H1 (cell line): ENCODE data around the gene RELB. TPM values are rescaled to one million over a fixed set of nuclear protein-coding genes. Genes with fewer than 3 reads are reported as not detected.
A peak's percentile ranks its signal among the peaks of the same experiment; 100 is the strongest.

ENCODE experiments used
- CTCF ChIA-PET: fragments of 300-600 bp; sonication (Branson Sonifier 250); formaldehyde crosslinking; loops from one replicate; lab custom pipeline; 2021; ENCODE audit not compliant: partially characterized antibody; lab: Charles Lee
- POLR2A ChIA-PET: fragments of 300-600 bp; sonication (Branson Sonifier 250); formaldehyde crosslinking; loops from one replicate; lab custom pipeline; 2021; ENCODE audit warnings: inconsistent platforms; ENCODE audit not compliant: partially characterized antibody; lab: Charles Lee
- DNase-seq, 2 experiments: peaks; one replicate each; pipeline versions ENCODE4 v3.0.0 to v3.0.0-alpha.2; 2010 to 2022; ENCODE audit warnings: low spot score in 2 of 2, low read depth in 1 of 2, mixed read lengths in 1 of 2
- FAIRE-seq: peaks from 2 replicates; lab custom pipeline; 2011; peaks lifted over from hg19 to GRCh38; lab: Jason Lieb, UNC
- H2AFZ ChIP-seq: 2 replicates; pipeline ENCODE4 v1.8.1; 2012; ENCODE audit warnings: low read length, inconsistent platforms
- H2AK5ac ChIP-seq: 2 replicates; pipeline ENCODE4 v1.6.1; 2013; ENCODE audit warnings: low read depth, low read length
- H2BK120ac ChIP-seq: replicated peaks from 2 replicates; pipeline ENCODE3; 2013; ENCODE audit warnings: low read depth, low read length, inconsistent platforms
- H2BK12ac ChIP-seq: 2 replicates; pipeline ENCODE4 v1.6.1; 2013; ENCODE audit warnings: low read depth, low read length
- H2BK15ac ChIP-seq: 2 replicates; pipeline ENCODE4 v1.6.1; 2013; ENCODE audit warnings: low read length
- H2BK20ac ChIP-seq: 2 replicates; pipeline ENCODE4 v1.6.1; 2013; ENCODE audit warnings: low read length
- H2BK5ac ChIP-seq: 2 replicates; pipeline ENCODE4 v1.6.1; 2013; ENCODE audit warnings: low read depth, low read length
- H3K14ac ChIP-seq: 2 replicates; pipeline ENCODE4 v1.6.1; 2013; ENCODE audit warnings: inconsistent platforms; ENCODE audit not compliant: insufficient read length
- H3K18ac ChIP-seq: 2 replicates; pipeline ENCODE4 v1.6.1; 2013; ENCODE audit warnings: low read length; ENCODE audit errors: extremely low read depth
- H3K23ac ChIP-seq: 2 replicates; pipeline ENCODE4 v1.6.1; 2013; ENCODE audit warnings: inconsistent platforms; ENCODE audit not compliant: insufficient read length
- H3K23me2 ChIP-seq: 2 replicates; pipeline ENCODE4 v1.6.1; 2013; ENCODE audit warnings: low read depth, low read length
- H3K27ac ChIP-seq: 2 replicates; pipeline ENCODE4 v1.6.1; 2011; ENCODE audit warnings: low read depth, low read length, inconsistent platforms
- H3K27me3 ChIP-seq, 4 experiments: replicated peaks in 1 of 4; 1 replicate in 1 of 4; 2 replicates in 3 of 4; pipeline versions ENCODE4 v1.6.1 to v1.8.1; 2011 to 2013; ENCODE audit warnings: low read length in 3 of 4, mild to moderate bottlenecking in 3 of 4, inconsistent platforms in 2 of 4, mixed read lengths in 2 of 4, moderate library complexity in 1 of 4; ENCODE audit not compliant: control insufficient read depth in 3 of 4, insufficient read depth in 3 of 4; ENCODE audit errors: extremely low read depth in 1 of 4
- H3K36me3 ChIP-seq, 4 experiments: 2 replicates each; pipeline versions ENCODE4 v1.6.1 to v1.8.1; 2011 to 2013; ENCODE audit warnings: mild to moderate bottlenecking in 4 of 4, low read length in 3 of 4, moderate library complexity in 2 of 4, control low read depth in 1 of 4, inconsistent platforms in 1 of 4; ENCODE audit not compliant: insufficient read depth in 4 of 4, control insufficient read depth in 2 of 4
- H3K4ac ChIP-seq: replicated peaks from 2 replicates; pipeline ENCODE3; 2013; ENCODE audit warnings: low read length, low read depth, mixed read lengths, inconsistent platforms; ENCODE audit not compliant: insufficient read length
- H3K4me1 ChIP-seq, 4 experiments: replicated peaks in 1 of 4; 1 replicate in 1 of 4; 2 replicates in 3 of 4; pipeline versions ENCODE4 v1.6.1 to v1.8.1; 2011 to 2013; ENCODE audit warnings: low read length in 3 of 4, inconsistent platforms in 2 of 4, mixed read lengths in 1 of 4; ENCODE audit not compliant: insufficient read depth in 4 of 4, control insufficient read depth in 3 of 4
- H3K4me2 ChIP-seq, 2 experiments: 2 replicates each; pipeline versions ENCODE4 v1.6.1 to v1.8.1; 2011 to 2013; ENCODE audit warnings: low read depth in 2 of 2, low read length in 2 of 2, control low read depth in 1 of 2, inconsistent platforms in 1 of 2, mild to moderate bottlenecking in 1 of 2; ENCODE audit not compliant: insufficient read depth in 1 of 2
- H3K4me3 ChIP-seq, 4 experiments: fragments of 200-600, 300-600 bp in 1 of 4; sonication (generic), shearing (Covaris generic), sonication (Bioruptor Twin) in 1 of 4; 2 replicates each; pipeline versions ENCODE4 v1.5.1 to v1.8.1; 2011 to 2016; ENCODE audit warnings: low read length in 4 of 4, low read depth in 3 of 4, control low read depth in 2 of 4, inconsistent platforms in 2 of 4, mild to moderate bottlenecking in 2 of 4, mixed read lengths in 1 of 4, moderate library complexity in 1 of 4; ENCODE audit not compliant: insufficient read depth in 2 of 4; ENCODE audit errors: extremely low read depth in 1 of 4
- H3K56ac ChIP-seq: replicated peaks from 2 replicates; pipeline ENCODE3; 2013; ENCODE audit warnings: low read depth, mild to moderate bottlenecking, mixed read lengths, low read length, inconsistent platforms; ENCODE audit not compliant: insufficient read length
- H3K79me1 ChIP-seq: 2 replicates; pipeline ENCODE4 v1.6.1; 2013; ENCODE audit warnings: low read depth, low read length, control low read depth
- H3K79me2 ChIP-seq, 2 experiments: 2 replicates each; pipeline versions ENCODE4 v1.6.1 to v1.8.1; 2012 to 2013; ENCODE audit warnings: low read length in 2 of 2, mild to moderate bottlenecking in 2 of 2, inconsistent platforms in 1 of 2; ENCODE audit not compliant: insufficient read depth in 2 of 2, control insufficient read depth in 1 of 2
- H3K9ac ChIP-seq, 4 experiments: replicated peaks in 1 of 4; 1 replicate in 1 of 4; 2 replicates in 3 of 4; pipeline versions ENCODE4 v1.6.1 to v1.8.1; 2011 to 2013; ENCODE audit warnings: low read depth in 3 of 4, low read length in 3 of 4, control low read depth in 2 of 4, mild to moderate bottlenecking in 2 of 4, moderate library complexity in 2 of 4, inconsistent platforms in 1 of 4; ENCODE audit errors: extremely low read depth in 1 of 4
- H3K9me3 ChIP-seq, 2 experiments: 2 replicates each; pipeline versions ENCODE4 v1.6.1 to v1.8.1; 2012 to 2013; ENCODE audit warnings: mild to moderate bottlenecking in 2 of 2, moderate library complexity in 2 of 2, control low read depth in 1 of 2, inconsistent platforms in 1 of 2, low read depth in 1 of 2, low read length in 1 of 2, mixed read lengths in 1 of 2; ENCODE audit not compliant: insufficient read depth in 2 of 2
- H4K20me1 ChIP-seq, 2 experiments: replicated peaks in 1 of 2; 2 replicates each; pipeline versions ENCODE3 to v1.8.1; 2011 to 2013; ENCODE audit warnings: inconsistent platforms in 2 of 2, low read length in 2 of 2, mild to moderate bottlenecking in 1 of 2; ENCODE audit not compliant: insufficient read depth in 2 of 2, control insufficient read depth in 1 of 2
- H4K5ac ChIP-seq: 2 replicates; pipeline ENCODE4 v1.6.1; 2013; ENCODE audit warnings: low read length, low read depth, mixed read lengths, inconsistent platforms; ENCODE audit not compliant: insufficient read length
- H4K8ac ChIP-seq: 2 replicates; pipeline ENCODE4 v1.8.0; 2013; ENCODE audit warnings: mild to moderate bottlenecking, moderate library complexity, low read length, inconsistent platforms; ENCODE audit not compliant: insufficient read depth; ENCODE audit errors: extremely low read depth
- H4K91ac ChIP-seq: replicated peaks from 2 replicates; pipeline ENCODE3; 2013; ENCODE audit warnings: low read length, mixed read lengths, inconsistent platforms; ENCODE audit not compliant: insufficient read length
- JUND ChIP-seq: IDR thresholded peaks from 2 replicates; pipeline ENCODE4 v1.6.1; 2011; ENCODE audit warnings: mild to moderate bottlenecking, improper control_type of control experiment, low read length
- POLR2A ChIP-seq, 2 experiments: IDR thresholded peaks; 1 replicate in 1 of 2; 2 replicates in 1 of 2; pipeline ENCODE4 v1.6.1; 2011; ENCODE audit warnings: low read depth in 2 of 2, low read length in 2 of 2, mild to moderate bottlenecking in 2 of 2; ENCODE audit errors: control extremely low read depth in 1 of 2
- RFX5 ChIP-seq: IDR thresholded peaks from 2 replicates; pipeline ENCODE4 v1.6.1; 2011; ENCODE audit warnings: low read depth, low read length, improper control_type of control experiment, borderline replicate concordance
- TAF1 ChIP-seq: IDR thresholded peaks from 2 replicates; pipeline ENCODE4 v1.6.1; 2011; ENCODE audit warnings: mild to moderate bottlenecking, low read depth, low read length
- TAF7 ChIP-seq: optimal IDR thresholded peaks from 2 replicates; pipeline ENCODE3; 2011; ENCODE audit warnings: low read depth, mild to moderate bottlenecking, inconsistent platforms, low read length, moderate library complexity, borderline replicate concordance
- ZNF274 ChIP-seq: IDR thresholded peaks from 2 replicates; pipeline ENCODE4 v1.7.0; 2012; ENCODE audit warnings: low read length, borderline replicate concordance; ENCODE audit errors: extremely low read depth
- WGBS, 2 experiments: shearing (Covaris generic) in 1 of 2; methylation state at CpG; one replicate each; pipeline versions ENCODE4 v1.1.6 to v1.1.7; 2013 to 2015; ENCODE audit warnings: low lambda C conversion rate in 2 of 2, mixed read lengths in 2 of 2, inconsistent platforms in 1 of 2, low coverage in 1 of 2, missing lambda C conversion rate in 1 of 2; ENCODE audit not compliant: insufficient replicate concordance in 2 of 2, insufficient coverage in 1 of 2, insufficient read length in 1 of 2; ENCODE audit errors: extremely low coverage in 1 of 2, missing lambda C conversion rate in 1 of 2; 5-methylcytosine and 5-hydroxymethylcytosine counted together
- polyA plus RNA-seq, 7 experiments: library from polyadenylated mRNA; depleted of rRNA in 3 of 7; stranded (reverse) in 5 of 7; unstranded in 2 of 7; fragments of >200 nt in 5 of 7; fragments of 200-250 nt in 2 of 7; gene quantifications; 1 replicate in 5 of 7; 2 replicates in 1 of 7; 4 replicates in 1 of 7; pipeline versions ENCODE4 v1.2.1 to v1.2.3, GENCODE V29; 2011 to 2013; ENCODE audit warnings: missing spikeins in 2 of 7, mixed read lengths in 2 of 7
- total RNA-seq: library from RNA; stranded (reverse); fragmentation: NEBNext Ultra II Directional; extraction: Animal tissue kit (Norgen Biotek cat#: 25700); gene quantifications from 2 replicates; pipeline ENCODE4 v1.2.1, GENCODE V29; 2021
- TF ChIP-seq, protein P1 (sequence below): IDR thresholded peaks from 2 replicates; pipeline ENCODE4 v1.6.1; 2012; ENCODE audit warnings: inconsistent platforms
- TF ChIP-seq, protein P2 (sequence below): IDR thresholded peaks from 2 replicates; pipeline ENCODE4 v1.6.1; 2012; ENCODE audit warnings: low read length, inconsistent platforms

The RELB gene
- total and polyA plus RNA-seq, 2 of the 8 experiments (the other 6 are each of a cell fraction or from before 2014, with no cell fraction given): 10.0 to 13.1 TPM

- CTCF ChIA-PET: interaction anchor here (0.6 to 2.3 kb wide), 5 partner anchors 14 to 55 kb away, joined by 3 to 12 read pairs (median 6); no protein-coding TSS in a partner anchor
- Histone ChIP-seq H2BK120ac (peak within 1 kb of the TSS; percentile 73), H2BK5ac (peak within 1 kb of the TSS; percentile 80), H2AK5ac (0 out of 2 replicates have a peak within 1 kb of the TSS, but pooled peaks have one; percentile 77), H2BK20ac (peak within 1 kb of the TSS; percentile 29; the same call in 1 of the 2 replicates), H3K4me1 (peaks cover 13 to 34% (median 20%) of the 10 kb centered on the region in 4 experiments), H3K18ac (peak within 1 kb of the TSS; percentile 96; the same call in 1 of the 2 replicates), H3K79me1 (no peaks in the 10 kb centered on the region), H3K56ac (no peak within 1 kb of the TSS), H3K23ac (no peak within 1 kb of the TSS), H2BK12ac (peak within 1 kb of the TSS; percentile 52), H3K4me3 (peak within 1 kb of the TSS; percentile 66 to 88 (median 71)), H4K8ac (no peak within 1 kb of the TSS; the same call in 1 of the 2 replicates), H3K4ac (no peak within 1 kb of the TSS), H3K27me3 (no peaks in the 10 kb centered on the region), H3K79me2 (peaks cover 0 to 20% of the 10 kb centered on the region in 2 experiments; a peak in 2 of 4 replicates), H4K20me1 (peaks cover 2% of the 10 kb centered on the region in 2 experiments), H3K14ac (no peak within 1 kb of the TSS), H2AFZ (no peak within 1 kb of the TSS), H2BK15ac (no peak within 1 kb of the TSS; the same call in 1 of the 2 replicates), H3K36me3 (peaks cover 0 to 19% (median 8%) of the 10 kb centered on the region in 4 experiments; a peak in 5 of 8 replicates), H3K9ac (peak within 1 kb of the TSS in 3 of 4 experiments; percentile 48 to 77 (median 59); a peak in 6 of 7 replicates), H3K23me2 (peaks cover 17% of the 10 kb centered on the region), H3K4me2 (peak within 1 kb of the TSS; percentile 93 to 99), H3K9me3 (no peaks in the 10 kb centered on the region), H4K5ac (peak within 1 kb of the TSS; percentile 52), H3K27ac (peak within 1 kb of the TSS; percentile 51; the same call in 1 of the 2 replicates), H4K91ac (peak within 1 kb of the TSS; percentile 62)
- 6% methylated on average over 35 of the region's 81 CpGs; no CpG with 5 or more reads in 1 of the 2 experiments for WGBS, 2 experiments
- DNase-seq: peak in 1 of 2 experiments; percentile 91
- no peak for FAIRE-seq
- POLR2A ChIA-PET: interaction anchor here (0.6 to 8.5 kb wide), 16 partner anchors 10 to 184 kb away, joined by 3 to 230 read pairs (median 4); partner anchors contain the start of genes APOE, CLPTM1, PPP1R37 and TOMM40
- TF ChIP-seq POLR2A (IDR thresholded peaks at IDR 0.05; ENCODE audit: control extremely low read depth in 1 of 2, low read depth in 2 of 2, low read length in 2 of 2): peak in 1 of 2 experiments; percentile 70; a peak in 2 of 3 replicates
- TF ChIP-seq RFX5: no peak
- TF ChIP-seq ZNF274: no peak
- TF ChIP-seq JUND: no peak
- TF ChIP-seq TAF1: peak; percentile 69
- TF ChIP-seq, protein P1, sequence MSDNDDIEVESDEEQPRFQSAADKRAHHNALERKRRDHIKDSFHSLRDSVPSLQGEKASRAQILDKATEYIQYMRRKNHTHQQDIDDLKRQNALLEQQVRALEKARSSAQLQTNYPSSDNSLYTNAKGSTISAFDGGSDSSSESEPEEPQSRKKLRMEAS: peak; percentile 94
- peak; percentile 67 for TF ChIP-seq TAF7
- TF ChIP-seq, protein P2, sequence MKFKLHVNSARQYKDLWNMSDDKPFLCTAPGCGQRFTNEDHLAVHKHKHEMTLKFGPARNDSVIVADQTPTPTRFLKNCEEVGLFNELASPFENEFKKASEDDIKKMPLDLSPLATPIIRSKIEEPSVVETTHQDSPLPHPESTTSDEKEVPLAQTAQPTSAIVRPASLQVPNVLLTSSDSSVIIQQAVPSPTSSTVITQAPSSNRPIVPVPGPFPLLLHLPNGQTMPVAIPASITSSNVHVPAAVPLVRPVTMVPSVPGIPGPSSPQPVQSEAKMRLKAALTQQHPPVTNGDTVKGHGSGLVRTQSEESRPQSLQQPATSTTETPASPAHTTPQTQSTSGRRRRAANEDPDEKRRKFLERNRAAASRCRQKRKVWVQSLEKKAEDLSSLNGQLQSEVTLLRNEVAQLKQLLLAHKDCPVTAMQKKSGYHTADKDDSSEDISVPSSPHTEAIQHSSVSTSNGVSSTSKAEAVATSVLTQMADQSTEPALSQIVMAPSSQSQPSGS: no peak
These were observed 75.0 kb downstream of the RELB start, which contains the start of gene ZNF296 for GRCh38 chr19:45076029-45076850. Gene ZNF296, minus strand, starts transcription at chr19:45076478. Its CDS starts 105 bp downstream, at chr19:45076373.
